NCI-H446 (cell line): Measurements from ENCODE around the gene PARP1.

Experiments
- DNase-seq, 2 experiments: peaks; one replicate each; lab custom pipeline; 2025; lab: John Stamatoyannopoulos, UW

PARP1 gene

GRCh38 chr1:226405411-226405988, 2.4 kb downstream of the PARP1 start:
- no peak for DNase-seq

GRCh38 chr1:226404904-226405222, 3.0 kb downstream of the PARP1 start:
- DNase-seq: no peak

- DNase-seq: no peak
Measured at GRCh38 chr1:226404063-226404903, 3.6 kb downstream of the PARP1 start.

GRCh38 chr1:226403201-226404034, 4.5 kb downstream of the PARP1 start:
- DNase-seq: no peak

- no peak for DNase-seq
Measured at GRCh38 chr1:226402739-226403165, 5.1 kb downstream of the PARP1 start.

- DNase-seq: no peak
Measured at GRCh38 chr1:226401355-226402303, 6.3 kb downstream of the PARP1 start.

- no peak for DNase-seq
Measured at GRCh38 chr1:226400519-226401354, 7.2 kb downstream of the PARP1 start.

GRCh38 chr1:226397955-226398636, 9.8 kb downstream of the PARP1 start:
- DNase-seq: no peak

GRCh38 chr1:226397011-226397926, 10.6 kb downstream of the PARP1 start:
- no peak for DNase-seq

GRCh38 chr1:226395753-226396152, 12.1 kb downstream of the PARP1 start:
- no peak for DNase-seq

- DNase-seq: no peak
Measured at GRCh38 chr1:226394462-226394861, 13.4 kb downstream of the PARP1 start.

- DNase-seq: no peak
Measured at GRCh38 chr1:226390681-226391080, 17.2 kb downstream of the PARP1 start.

- DNase-seq: no peak
Measured at GRCh38 chr1:226388131-226388530, 19.8 kb downstream of the PARP1 start.

- DNase-seq: no peak
Measured at GRCh38 chr1:226384717-226385116, 23.2 kb downstream of the PARP1 start.

GRCh38 chr1:226384040-226384439, 23.9 kb downstream of the PARP1 start:
- DNase-seq: no peak

GRCh38 chr1:226382030-226382429, 25.9 kb downstream of the PARP1 start:
- no peak for DNase-seq

GRCh38 chr1:226381226-226381998, 26.5 kb downstream of the PARP1 start:
- DNase-seq: no peak

- DNase-seq: no peak
Measured at GRCh38 chr1:226378071-226378470, 29.8 kb downstream of the PARP1 start.
